HG02973 (cell line): ENCODE results near the gene GRIK4.

Experiments
- ATAC-seq: cut with Tn5 transposase; IDR thresholded peaks from one replicate; pipeline ENCODE4 v1.9.1; 2021; ENCODE audit warnings: moderate library complexity; ENCODE audit not compliant: unreplicated experiment

GRIK4 gene

DNA sequence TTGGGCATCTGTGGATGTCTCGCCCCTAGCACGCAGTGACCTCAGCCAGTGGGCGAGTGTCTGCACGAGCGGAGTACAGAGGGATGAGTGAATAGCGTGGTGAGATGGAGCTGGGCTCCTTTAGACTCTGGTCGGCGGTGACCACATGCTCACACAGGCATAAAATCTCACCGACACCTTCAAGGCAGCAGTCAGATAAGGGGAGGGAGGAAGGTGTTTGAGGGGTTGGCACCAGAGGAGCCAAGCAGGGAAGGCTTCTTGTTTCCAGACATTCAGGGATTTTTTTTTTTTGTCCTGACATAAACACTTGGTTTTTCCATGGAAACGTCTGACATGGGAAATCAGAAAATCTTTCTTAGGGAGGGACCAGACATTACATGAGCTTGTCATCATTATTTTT, 35.8 kb downstream of the GRIK4 start:
- ATAC-seq = no peak

DNA sequence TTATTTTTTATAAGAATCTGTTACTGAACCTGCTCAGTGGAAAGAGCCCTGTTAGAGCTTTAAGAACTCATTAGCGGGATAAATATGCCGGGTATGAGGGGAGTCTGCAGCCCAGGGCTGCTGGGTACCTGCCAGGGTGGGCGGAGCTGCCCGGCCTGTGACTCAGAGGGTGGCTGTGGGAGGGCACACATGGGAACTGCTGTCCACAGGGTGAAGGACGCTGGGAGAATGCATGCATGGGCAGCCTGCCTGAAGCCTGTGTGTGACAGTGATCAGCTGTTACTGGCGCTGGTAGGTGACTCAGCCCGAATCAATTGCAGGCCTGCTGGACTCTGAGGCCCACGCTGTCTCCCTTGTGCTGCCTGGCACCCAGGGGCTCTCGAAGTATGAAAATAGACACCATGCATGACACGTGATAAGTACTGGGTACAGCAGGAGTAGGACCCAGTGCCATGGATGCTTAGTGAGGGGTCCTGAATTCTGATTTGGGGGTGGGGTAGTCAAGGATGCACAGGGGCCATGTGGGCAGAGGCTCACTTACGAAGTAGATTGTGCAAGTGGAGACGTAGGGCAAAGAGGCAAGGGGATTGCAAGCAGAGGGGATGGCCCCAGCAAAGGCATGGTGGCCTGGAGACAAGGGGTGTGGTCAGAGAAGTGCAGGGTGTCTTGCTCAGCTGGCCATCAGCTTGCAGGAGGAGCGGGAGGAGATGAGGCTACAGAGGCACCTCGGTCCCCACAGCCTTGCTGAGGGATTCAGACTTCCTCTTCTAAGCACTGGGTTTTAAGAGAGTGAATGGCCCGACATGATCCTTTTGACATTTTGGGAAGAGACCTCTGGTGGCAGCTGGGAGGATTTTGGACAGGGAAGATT, 36.5 kb downstream of the GRIK4 start:
- ATAC-seq = no peak

DNA sequence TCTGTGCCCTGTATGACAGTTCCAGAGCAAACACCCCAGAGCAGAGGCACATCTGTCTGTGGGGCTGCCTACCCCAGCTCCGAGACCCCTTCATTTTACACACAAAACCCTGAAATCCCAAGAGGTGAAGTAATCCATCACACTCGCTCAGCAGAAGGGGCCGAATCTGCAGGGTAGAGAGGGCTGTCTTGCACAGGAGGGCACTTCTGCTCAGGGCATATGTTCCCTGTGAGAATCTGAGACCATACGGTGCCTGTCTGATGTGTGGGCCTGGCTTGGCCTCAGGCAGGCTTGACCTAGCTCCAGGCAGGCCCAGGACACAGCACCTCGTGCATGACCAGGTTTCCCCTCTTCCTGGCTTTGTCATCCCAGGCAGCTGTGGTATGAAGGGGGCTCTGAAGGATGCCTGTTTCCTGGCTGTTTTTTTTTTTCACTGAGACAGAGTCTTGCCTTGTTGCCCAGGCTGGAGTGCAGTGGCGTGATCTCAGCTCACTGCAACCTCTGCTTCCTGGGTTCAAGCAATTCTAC, 37.2 kb downstream of the GRIK4 start:
- ATAC-seq = no peak

DNA sequence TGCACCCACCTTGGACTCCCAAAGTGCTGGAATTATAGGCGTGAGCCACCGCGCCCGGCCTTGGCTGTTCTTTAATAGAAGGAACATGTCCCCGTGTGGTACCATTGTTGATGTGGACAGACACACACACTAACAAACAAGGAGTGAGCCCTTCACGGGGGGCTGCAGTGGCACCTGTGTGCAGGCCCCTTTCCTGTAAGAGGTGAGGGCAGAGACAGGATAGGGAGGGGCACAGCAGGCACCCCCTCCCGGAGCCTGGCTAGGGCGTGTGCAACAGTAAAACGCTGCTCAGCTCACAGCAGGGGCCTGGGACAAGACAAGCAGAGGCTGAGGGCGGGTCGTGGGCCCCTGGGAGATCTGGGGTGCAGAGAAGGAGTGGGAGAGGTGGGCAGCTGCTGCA, 37.8 kb downstream of the GRIK4 start:
- ATAC-seq = no peak

DNA sequence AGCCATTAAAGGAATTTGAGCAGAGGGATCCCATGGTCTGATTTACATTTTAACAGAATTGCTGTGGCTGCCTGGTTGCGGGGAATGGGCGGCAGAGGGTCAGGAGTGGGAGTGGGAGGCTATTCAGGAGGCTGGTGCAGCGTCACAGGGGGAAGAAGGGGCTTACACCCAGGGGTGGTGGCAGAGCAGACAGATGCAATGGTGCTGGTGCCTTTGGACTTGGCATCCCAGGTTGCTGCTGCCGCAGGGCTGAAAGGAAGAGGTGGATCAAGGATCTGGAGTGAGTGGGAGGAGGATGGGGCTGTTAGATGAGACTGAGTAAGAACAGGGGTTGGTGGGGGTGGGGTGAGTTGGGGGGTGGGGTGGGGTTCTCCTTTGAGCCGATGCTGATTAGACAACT, 38.5 kb downstream of the GRIK4 start:
- no peak for ATAC-seq

DNA sequence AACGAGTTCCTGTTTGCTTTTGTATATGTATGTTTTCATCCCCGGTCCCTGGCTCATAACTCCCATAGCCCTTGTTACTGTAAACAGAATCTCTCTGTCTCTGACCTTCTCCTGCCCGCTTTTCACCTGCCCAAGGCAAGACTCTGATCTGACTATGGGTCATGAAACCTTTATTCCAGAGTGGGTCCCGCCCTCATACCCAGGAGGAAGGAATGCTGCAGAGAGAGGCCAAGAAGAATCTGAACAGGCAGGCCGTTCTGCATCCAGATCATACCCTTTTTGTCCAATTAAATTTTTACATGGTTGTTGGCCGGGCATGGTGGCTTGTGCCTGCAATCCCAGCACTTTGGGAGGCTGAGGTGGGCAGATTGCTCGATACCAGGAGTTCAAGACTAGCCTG, 39.6 kb downstream of the GRIK4 start:
- no peak for ATAC-seq

DNA sequence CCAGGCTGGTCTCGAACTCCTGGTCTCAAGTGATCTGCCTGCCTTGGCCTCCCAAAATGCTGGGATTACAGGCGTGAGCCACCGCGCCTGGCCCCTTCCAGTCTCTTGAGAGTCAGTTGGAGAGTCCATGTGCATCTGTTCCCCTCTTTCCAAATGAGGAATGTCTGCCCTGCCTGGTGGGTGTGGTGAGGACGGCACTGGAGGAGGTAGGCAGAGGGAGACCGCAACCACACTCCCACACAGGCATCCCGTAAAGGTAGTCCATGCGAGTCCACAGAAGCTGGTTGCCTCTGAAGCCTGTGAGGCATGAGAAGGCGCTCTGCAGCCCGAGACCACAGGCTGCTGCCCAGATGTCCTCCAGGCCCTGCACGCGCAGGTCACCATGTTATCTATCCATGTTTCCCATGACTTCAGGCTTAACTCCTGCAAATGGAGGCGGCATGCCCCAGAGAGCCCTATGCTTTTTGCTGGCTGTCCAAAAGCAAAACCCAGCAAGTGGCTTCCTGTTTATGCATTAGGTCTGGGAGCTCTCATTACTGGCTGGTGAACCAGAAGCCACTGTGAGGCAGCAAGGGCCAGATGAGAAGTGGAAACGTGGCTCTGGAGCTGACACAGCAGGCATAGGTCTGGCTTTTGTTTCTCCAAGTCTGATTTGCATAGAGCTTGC, 43.4 kb downstream of the GRIK4 start:
- ATAC-seq = no peak

DNA sequence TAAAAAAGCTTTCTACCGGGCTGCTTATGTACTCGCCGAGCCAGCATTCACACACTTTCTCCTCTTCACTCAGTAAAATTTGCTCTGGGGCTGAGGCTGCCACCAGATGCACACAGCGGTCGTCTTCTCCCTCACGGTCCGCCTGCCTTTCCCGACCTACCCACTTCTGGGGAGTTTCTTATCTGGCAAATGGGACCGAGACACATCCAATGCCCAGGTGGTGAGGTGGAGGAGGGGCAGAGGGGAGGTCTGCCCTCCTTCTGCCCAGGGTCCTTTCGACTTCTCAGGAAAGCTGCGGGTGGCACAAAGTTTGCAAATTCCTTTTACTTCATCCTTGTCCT, 43.9 kb downstream of the GRIK4 start:
- ATAC-seq = no peak

DNA sequence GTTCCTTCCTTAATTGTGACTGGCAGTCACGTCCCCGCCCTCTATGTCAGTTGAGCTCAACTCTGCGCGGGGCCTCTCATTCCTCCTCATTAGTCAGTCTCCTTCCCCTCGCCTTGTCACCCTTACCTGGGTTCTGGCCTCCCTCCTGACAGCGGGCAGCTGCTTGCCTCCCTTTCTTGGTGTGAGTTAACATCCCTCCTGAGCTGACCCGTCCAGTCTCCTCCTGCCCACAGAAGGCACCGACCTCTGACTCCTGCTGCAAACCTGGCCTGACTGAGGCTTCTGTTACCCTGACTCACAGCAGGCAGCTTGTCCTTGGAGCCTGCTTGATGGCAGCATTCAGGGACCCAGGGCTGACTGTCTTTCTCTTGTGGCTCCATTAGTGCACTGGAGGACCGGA, 45.2 kb downstream of the GRIK4 start:
- no peak for ATAC-seq

DNA sequence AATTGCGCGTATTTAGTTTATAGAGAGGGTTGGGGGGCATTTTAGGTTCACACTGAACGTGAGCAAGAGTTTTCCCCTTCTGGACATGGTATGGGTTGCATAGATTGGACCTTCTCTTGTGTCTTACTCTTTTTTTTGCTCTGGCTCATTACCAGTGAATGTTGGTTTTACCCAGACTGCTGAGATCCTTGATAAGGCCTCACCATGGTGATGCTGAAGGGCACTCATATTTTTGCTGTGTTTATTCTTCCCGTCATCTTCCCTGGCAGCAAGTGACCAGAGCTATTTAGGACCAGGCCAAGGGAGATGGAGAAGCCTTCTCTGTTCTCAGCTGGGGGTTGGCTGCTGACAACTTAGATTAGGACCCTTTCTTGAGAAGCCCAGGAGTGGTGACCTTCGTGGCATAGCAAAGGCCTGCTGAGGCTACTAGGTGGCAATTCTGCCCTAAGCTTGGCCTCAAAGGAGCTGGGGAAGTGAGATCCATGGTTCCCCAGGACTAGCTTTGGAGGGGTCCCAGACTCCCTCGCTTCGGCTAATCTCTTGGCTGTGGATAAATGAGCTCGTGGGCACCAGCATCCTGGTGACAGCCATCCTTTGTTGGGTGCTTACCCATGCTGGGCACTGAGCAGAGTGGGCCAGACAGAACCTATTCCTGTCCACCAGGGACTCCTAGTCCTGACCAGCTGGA, 47.3 kb downstream of the GRIK4 start:
- ATAC-seq = no peak

DNA sequence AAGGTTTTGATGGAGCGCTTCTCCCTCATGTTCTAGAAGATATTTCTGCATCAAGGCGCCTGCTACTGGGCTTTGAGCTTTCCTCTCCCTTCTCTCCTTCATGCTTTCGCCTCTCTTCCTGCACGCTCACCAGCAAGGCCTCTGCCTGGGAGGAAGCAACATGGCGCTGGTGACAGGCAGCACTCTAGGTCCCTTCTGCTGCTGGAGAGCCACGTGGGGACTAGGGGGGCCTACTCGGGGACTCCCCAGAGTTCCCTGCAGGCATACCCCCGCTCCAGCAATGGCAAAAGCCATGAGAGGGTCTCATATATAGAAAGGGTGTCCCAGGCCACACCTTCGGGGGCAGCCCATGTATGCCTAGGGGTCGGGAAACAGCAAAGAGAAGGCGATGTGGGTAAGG, 49.7 kb downstream of the GRIK4 start:
- no peak for ATAC-seq

DNA sequence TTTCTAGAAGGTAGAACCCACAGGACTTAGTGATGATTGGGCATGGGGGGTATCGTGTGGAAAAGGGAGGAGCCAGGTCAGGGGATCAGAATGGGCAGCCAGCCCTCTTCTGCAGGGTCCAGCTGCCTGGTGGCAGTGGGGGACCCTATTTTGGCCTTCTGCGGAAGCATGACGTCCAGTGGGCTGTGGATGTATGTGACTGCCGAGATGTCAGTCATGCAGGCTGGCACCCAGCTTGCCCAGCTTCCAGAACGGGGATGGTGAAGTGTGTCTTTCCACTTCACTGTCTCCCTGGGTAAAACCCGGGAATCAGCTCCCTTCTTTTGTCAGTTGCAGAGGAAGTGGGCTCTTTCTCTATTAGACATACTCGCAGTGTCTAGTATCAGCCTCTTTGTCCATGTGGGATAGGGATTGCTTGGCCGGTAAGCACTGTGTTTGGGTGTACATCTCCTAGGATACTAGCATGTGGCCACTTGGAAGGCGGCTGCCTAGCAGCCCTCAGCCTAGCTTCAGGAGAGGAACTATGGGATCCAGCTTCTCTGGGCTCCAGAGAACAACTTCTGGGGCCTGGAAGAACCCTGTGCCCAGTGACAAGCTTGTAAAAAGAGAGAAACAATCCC, 51.4 kb downstream of the GRIK4 start:
- no peak for ATAC-seq

DNA sequence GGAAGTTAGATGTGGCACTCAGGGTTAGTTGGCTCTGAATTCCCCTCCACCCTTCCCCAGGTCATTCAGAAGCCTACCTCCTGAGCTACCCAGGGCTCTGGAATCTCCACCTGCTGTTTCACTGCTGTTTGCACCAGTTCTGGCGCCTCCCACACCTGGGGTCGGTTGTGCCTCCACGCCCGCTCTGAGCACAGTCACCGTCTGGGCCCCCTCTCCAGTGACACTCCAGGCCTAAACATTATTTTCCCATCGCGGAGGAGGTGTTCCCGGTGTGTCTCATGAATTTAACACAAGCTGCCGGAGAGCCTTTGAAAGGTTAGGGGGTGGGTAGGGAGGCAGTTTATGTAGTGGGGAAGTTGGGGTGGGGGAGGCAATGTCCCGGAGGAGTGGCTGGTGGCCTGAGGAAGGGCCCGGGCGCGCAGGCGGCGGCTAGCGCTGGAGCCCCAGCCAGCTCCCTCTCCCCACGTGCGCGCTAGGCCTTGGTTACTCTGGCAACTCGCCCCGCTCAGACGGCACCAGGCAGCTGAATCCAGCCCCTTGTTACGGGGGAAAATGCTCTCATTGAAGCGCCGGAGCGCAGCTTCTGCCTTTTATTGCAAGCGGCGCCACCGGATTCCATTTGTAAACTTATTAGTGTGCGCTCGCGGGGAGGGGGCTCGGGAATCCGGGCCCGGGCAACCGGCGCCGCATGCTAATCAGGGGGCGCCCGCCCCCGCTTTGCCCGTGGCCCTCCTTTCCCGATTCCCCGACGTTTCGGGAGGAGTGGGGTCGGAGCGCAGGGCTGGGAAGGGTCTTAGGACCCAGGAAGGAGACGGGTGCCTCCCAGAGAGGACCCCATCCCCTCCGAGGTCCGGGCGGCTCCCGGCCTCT, 52.4 kb downstream of the GRIK4 start:
- ATAC-seq = no peak

DNA sequence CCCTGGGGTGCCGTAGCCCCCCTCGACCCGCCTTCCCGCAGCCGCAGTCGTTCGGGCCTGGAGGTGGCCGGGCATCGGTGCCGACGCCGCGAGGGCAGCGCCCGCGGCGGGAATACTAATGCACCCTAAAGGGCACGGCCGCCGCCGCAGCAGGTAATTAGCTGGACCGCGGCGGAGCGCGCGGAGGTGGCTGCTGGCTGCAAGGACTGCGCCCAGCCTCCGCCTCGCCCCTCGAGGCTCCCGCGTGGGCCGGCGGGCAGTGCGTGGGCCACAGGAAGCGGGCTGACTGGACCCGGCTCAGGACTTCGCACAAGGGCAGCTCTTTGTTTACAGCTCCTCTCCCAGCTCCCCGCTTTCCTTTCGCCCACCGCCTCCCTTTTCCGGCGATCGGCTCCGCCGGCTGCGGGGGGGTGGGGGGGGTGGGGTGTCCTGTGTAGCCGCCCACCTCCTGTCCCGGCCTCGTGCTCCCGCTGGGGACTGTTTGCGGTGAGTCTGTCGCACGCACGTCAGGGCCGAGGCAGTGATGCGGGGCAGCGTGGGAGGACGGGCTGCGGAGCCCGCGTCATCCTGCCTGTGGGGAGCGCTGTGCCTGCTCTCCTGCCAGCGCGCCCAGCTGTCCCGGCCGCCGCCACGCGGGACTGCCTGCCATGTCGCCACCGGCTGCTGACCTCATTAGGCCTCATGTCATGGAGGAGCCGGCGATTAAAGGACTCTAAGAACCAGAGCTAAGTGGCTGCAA, 53.2 kb downstream of the GRIK4 start:
- peak; percentile 55 for ATAC-seq

DNA sequence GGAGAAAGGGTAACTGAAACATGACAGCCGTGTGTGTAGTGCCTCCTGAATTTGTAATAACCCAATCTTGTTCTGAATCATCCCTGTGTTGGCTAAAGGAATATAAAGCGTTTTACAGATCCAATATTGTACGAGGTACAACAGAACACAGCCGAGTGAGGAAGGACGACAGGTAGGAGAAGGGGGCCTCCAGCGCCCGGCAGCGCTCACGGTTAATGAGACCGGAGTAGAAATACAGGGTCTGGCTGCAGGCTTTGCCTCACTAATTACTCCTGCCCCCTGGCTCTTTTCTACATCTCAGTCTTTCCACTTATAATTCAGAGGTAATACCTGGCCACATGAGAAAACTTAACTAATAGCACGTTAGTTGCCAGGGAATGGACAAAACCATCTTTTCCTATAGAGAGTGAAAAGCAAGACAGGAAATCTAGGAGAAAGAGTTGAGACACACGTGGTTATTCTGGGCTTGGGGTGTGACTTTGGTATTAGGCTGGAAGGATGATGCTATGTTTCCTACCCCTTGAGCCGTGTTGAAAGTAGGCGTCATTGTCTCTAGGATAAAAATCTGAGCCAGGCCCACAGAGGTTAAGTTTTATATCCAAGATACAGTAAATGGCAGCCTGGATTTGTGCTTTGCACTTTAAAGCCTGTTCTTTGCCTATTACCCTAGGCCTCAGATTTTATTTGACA, 54.1 kb downstream of the GRIK4 start:
- ATAC-seq = no peak

DNA sequence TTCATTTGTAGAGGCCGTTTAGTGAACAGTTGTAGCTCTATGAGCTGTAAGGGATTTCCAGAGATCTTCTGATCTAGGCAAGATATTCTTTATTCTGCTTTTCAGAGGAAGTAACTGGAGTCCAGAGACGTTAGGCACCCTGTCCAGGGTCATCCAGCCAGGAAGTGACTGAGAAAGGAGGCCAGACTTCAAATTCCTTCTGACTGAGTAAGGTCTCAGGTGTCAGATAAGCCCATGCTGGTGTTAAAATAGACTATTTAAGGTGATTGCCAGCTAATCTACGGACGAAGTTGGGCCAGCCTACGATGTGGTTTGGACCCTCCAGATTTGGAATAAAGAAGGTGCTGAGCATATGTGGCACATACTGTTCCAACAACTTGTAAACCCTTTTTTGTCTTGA, 54.6 kb downstream of the GRIK4 start:
- no peak for ATAC-seq

DNA sequence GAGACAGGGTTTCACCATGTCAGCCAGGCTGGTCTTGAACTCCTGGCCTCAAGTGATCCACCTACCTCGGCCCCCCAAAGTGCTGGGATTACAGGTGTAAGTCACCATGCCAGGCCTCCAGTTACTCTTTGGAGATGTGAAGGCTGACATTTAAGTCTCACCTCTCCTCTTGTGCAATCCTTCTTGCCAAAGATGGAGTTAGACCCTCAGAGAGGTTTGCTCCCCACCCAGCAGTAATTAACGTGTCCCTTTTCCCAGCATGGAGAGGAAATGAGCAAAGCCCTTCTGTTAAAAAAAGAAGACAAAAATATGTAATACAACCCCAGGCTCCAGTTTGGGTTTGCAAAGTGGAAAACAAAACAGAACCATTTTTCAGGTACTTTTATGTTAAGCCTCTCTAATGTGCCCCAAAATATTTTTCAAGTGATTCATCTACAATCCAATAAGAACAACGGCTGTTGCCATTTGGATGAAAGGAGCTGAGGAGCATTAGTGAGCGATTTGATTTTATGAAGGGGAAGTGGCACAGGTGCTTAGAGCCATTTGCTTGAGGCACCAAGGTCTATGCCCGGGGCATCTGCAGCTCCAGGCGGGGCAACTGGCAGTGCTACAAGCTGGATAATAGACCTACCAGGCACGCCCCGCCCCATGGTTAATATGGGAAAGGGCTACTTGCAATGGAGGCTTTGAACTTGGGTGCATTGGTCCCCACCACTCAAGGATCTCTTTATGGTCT, 57.2 kb downstream of the GRIK4 start:
- no peak for ATAC-seq

DNA sequence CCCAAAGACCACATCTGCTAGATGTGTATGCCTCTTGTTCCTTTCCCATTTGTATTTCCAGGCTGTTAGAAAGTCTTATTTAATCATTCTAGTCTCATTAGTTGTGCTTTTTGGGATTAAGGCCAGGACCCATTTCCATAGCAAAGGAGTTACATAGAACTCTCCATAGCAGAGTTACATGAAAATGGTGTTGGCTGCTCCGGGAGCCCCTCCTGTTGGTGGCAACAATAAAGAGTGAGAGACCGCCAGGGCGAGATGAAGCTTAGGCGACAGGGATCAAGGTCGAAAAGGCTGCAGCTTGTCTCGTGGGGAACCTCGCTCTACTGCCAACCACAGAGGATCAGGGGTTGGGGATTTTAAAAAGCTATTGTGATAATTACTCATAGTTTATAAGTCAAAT, 58.3 kb downstream of the GRIK4 start:
- ATAC-seq = no peak

DNA sequence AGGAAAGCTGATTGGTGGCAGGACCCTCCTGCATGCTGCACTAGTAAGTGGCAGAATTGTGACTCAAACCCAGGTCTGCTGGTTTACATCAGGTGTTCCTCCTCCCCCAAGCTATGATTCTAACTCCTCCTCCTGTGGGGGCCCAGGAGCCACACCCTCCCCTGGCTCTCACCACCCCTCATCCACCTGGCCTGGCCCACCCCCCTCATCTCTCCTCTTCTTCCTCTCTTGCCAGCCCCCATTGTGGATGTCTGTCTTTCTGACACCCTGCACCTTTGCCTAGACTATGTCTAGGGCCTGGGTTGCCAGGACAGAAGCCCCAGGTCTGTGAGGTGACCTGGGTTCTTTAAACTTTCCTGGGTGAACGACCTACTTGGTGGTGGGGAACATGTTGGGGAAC, 59.9 kb downstream of the GRIK4 start:
- no peak for ATAC-seq
